ENCODE measurements around the gene NHS.
"Not testable (repeated sequence)": the region's sequence is repeated elsewhere in the genome, so short reads cannot be mapped to it uniquely, and the experiment has no call there.

NHS gene

GRCh38 chrX:17405225-17405969, 30.4 kb downstream of the NHS start:
- DNase-seq, result no peak

GRCh38 chrX:17409566-17410290, 34.7 kb downstream of the NHS start:
- no peak for DNase-seq

GRCh38 chrX:17410651-17411050, 35.7 kb downstream of the NHS start:
- DNase-seq, result no peak

- DNase-seq, result no peak
Measured at GRCh38 chrX:17411205-17411604, 36.2 kb downstream of the NHS start.

GRCh38 chrX:17412692-17413091, 37.7 kb downstream of the NHS start:
- no peak for DNase-seq

- peak in 2 of 4 experiments; percentile 30 to 51 for DNase-seq
Measured at GRCh38 chrX:17413228-17413627, 38.2 kb downstream of the NHS start.

GRCh38 chrX:17414027-17414658, 39.1 kb downstream of the NHS start:
- no peak for DNase-seq

GRCh38 chrX:17414839-17415238, 39.8 kb downstream of the NHS start:
- no peak for DNase-seq

- DNase-seq, result peak in 1 of 4 experiments; percentile 0
Measured at GRCh38 chrX:17415242-17415810, 40.3 kb downstream of the NHS start.

- DNase-seq, result no peak
Measured at GRCh38 chrX:17417372-17417771, 42.4 kb downstream of the NHS start.

- no peak for DNase-seq
Measured at GRCh38 chrX:17425136-17425535, 50.1 kb downstream of the NHS start.

GRCh38 chrX:17425551-17425950, 50.6 kb downstream of the NHS start:
- DNase-seq, result no peak

- DNase-seq, result no peak
Measured at GRCh38 chrX:17431171-17431570, 56.2 kb downstream of the NHS start.

- DNase-seq, result no peak
Measured at GRCh38 chrX:17432158-17432557, 57.2 kb downstream of the NHS start.

- DNase-seq, result no peak
Measured at GRCh38 chrX:17433965-17434364, 59.0 kb downstream of the NHS start.

GRCh38 chrX:17435476-17435875, 60.5 kb downstream of the NHS start:
- DNase-seq, result no peak

GRCh38 chrX:17438221-17438620, 63.2 kb downstream of the NHS start:
- DNase-seq, result no peak

GRCh38 chrX:17440258-17440657, 65.3 kb downstream of the NHS start:
- no peak for DNase-seq

GRCh38 chrX:17440836-17441235, 65.8 kb downstream of the NHS start:
- DNase-seq, result no peak

GRCh38 chrX:17441965-17442364, 67.0 kb downstream of the NHS start:
- DNase-seq, result peak in 2 of 4 experiments; percentile 19 to 31

GRCh38 chrX:17442898-17443297, 67.9 kb downstream of the NHS start:
- DNase-seq, result no peak

- DNase-seq, result no peak
Measured at GRCh38 chrX:17443556-17443955, 68.6 kb downstream of the NHS start.

GRCh38 chrX:17446269-17446668, 71.3 kb downstream of the NHS start:
- not testable (repeated sequence) for DNase-seq
